HCT116 (cell line): ENCODE results near the gene GPR75. TPM values are rescaled to one million over a fixed set of nuclear protein-coding genes. Genes with fewer than 3 reads are reported as not detected.

ENCODE experiments used
- ATAC-seq: fragments of 200-7000 bp; cut with Tn5 transposase; 2 replicates; pipeline ENCODE4 v1.9.1; 2020; ENCODE audit warnings: mild to moderate bottlenecking, moderate library complexity
- BruUV-seq: library from RNA; stranded (reverse); fragments of 400-500 nt; replicated peaks from 2 replicates; lab custom pipeline; 2021; lab: Mats Ljungman, UMichigan
- CTCF ChIA-PET: fragments of 300-600 bp; sonication (Branson Sonifier 250); formaldehyde crosslinking; loops from one replicate; lab custom pipeline; 2021; ENCODE audit warnings: antibody characterized with exemption; lab: Charles Lee
- POLR2A ChIA-PET: fragments of 300-600, 350-600 bp; sonication (Branson Sonifier 250); formaldehyde crosslinking; loops from one replicate; lab custom pipeline; 2021; ENCODE audit warnings: antibody characterized with exemption; lab: Charles Lee
- RAD21 ChIA-PET, 2 experiments: fragments of 300-600 bp; sonication (Branson Sonifier 250); formaldehyde crosslinking; loops; one replicate each; lab custom pipeline; 2023; ENCODE audit warnings: low total read pairs in 2 of 2; ENCODE audit not compliant: uncharacterized antibody in 2 of 2, unreplicated experiment in 2 of 2, low non-redundant PET in 1 of 2; lab: Charles Lee
- DNase-seq: peaks from one replicate; pipeline ENCODE4 v3.0.0-alpha.2; 2010; ENCODE audit warnings: low read depth, low spot score
- H2AFZ ChIP-seq: fragments of 200-600 bp; shearing (Covaris generic), sonication (generic); 2 replicates; pipeline ENCODE4 v1.6.1; 2017; ENCODE audit warnings: low read depth, mixed run types, mixed read lengths, antibody characterized with exemption, low read length; ENCODE audit not compliant: poor library complexity, severe bottlenecking
- H3K27ac ChIP-seq: 2 replicates; pipeline ENCODE4 v1.5.1; 2012; ENCODE audit warnings: low read depth, low read length
- H3K27me3 ChIP-seq: fragments of 200-600 bp; sonication (generic); 2 replicates; pipeline ENCODE4 v1.6.1; 2016; ENCODE audit warnings: mixed run types, low read length, mixed read lengths; ENCODE audit not compliant: insufficient read depth
- H3K36me3 ChIP-seq, 2 experiments: fragments of 200-500 bp in 1 of 2; fragments of 200-600 bp in 1 of 2; sonication (Bioruptor generic) in 1 of 2; sonication (generic) in 1 of 2; 2 replicates each; pipeline versions ENCODE4 v1.5.1 to v1.6.1; 2014 to 2016; ENCODE audit warnings: low read length in 2 of 2, inconsistent platforms in 1 of 2, mixed read lengths in 1 of 2, mixed run types in 1 of 2; ENCODE audit not compliant: insufficient read depth in 2 of 2, control insufficient read depth in 1 of 2
- H3K4me1 ChIP-seq, 2 experiments: fragments of 200-600 bp in 1 of 2; sonication (generic) in 1 of 2; 2 replicates each; pipeline versions ENCODE4 v1.5.1 to v1.6.1; 2012 to 2017; ENCODE audit warnings: low read length in 2 of 2, inconsistent platforms in 1 of 2, mild to moderate bottlenecking in 1 of 2, mixed read lengths in 1 of 2, mixed run types in 1 of 2, moderate library complexity in 1 of 2; ENCODE audit not compliant: insufficient read depth in 2 of 2, control insufficient read depth in 1 of 2
- H3K4me2 ChIP-seq: fragments of 200-600 bp; sonication (generic); 2 replicates; pipeline ENCODE4 v1.6.1; 2017; ENCODE audit warnings: mixed run types, low read length, mixed read lengths
- H3K4me3 ChIP-seq, 2 experiments: fragments of 200-600 bp in 1 of 2; sonication (generic) in 1 of 2; replicated peaks in 1 of 2; 2 replicates each; pipeline ENCODE4 v1.5.1; 2011 to 2016; ENCODE audit warnings: low read length in 2 of 2, control low read depth in 1 of 2, low read depth in 1 of 2, mild to moderate bottlenecking in 1 of 2, mixed read lengths in 1 of 2, mixed run types in 1 of 2
- H3K79me2 ChIP-seq: fragments of 200-600 bp; sonication (generic); 2 replicates; pipeline ENCODE4 v1.6.1; 2017; ENCODE audit warnings: mild to moderate bottlenecking, mixed run types, low read length, moderate library complexity, mixed read lengths; ENCODE audit not compliant: insufficient read depth
- H3K9ac ChIP-seq: fragments of 200-600 bp; sonication (generic); 2 replicates; pipeline ENCODE4 v1.6.1; 2016; ENCODE audit warnings: low read length, mixed read lengths
- H3K9me2 ChIP-seq: fragments of 200-600 bp; sonication (generic), shearing (Covaris generic); 2 replicates; pipeline ENCODE4 v1.6.1; 2017; ENCODE audit warnings: mixed run types, mild to moderate bottlenecking, moderate library complexity; ENCODE audit not compliant: insufficient read depth
- H3K9me3 ChIP-seq, 2 experiments: fragments of 200-500 bp in 1 of 2; fragments of 200-600 bp in 1 of 2; sonication (Bioruptor generic) in 1 of 2; sonication (generic) in 1 of 2; 2 replicates each; pipeline ENCODE4 v1.6.1; 2014 to 2017; ENCODE audit warnings: low read length in 2 of 2, mixed read lengths in 2 of 2, inconsistent platforms in 1 of 2, low read depth in 1 of 2, mild to moderate bottlenecking in 1 of 2, mixed run types in 1 of 2, moderate library complexity in 1 of 2; ENCODE audit not compliant: control insufficient read depth in 1 of 2, insufficient read depth in 1 of 2
- H4K20me1 ChIP-seq: fragments of 200-600 bp; sonication (generic), shearing (Covaris generic); 2 replicates; pipeline ENCODE4 v1.6.1; 2017; ENCODE audit warnings: mixed run types, mild to moderate bottlenecking, moderate library complexity; ENCODE audit not compliant: insufficient read depth
- CBX3 ChIP-seq: IDR thresholded peaks from 2 replicates; pipeline ENCODE4 v1.6.1; 2012; ENCODE audit warnings: low read depth
- EGR1 ChIP-seq: IDR thresholded peaks from 2 replicates; pipeline ENCODE4 v1.6.1; 2012; ENCODE audit warnings: low read depth
- ELF1 ChIP-seq: IDR thresholded peaks from 2 replicates; pipeline ENCODE4 v1.6.1; 2012; ENCODE audit warnings: low read depth, borderline replicate concordance
- EZH2phosphoT487 ChIP-seq: fragments of 200-600 bp; IDR thresholded peaks from 2 replicates; pipeline ENCODE4 v1.6.1; 2018; ENCODE audit warnings: antibody characterized with exemption, borderline replicate concordance
- FOSL1 ChIP-seq: IDR thresholded peaks from 2 replicates; pipeline ENCODE4 v1.6.1; 2012; ENCODE audit warnings: low read depth
- JUND ChIP-seq: IDR thresholded peaks from 2 replicates; pipeline ENCODE4 v1.6.1; 2012
- MAX ChIP-seq: IDR thresholded peaks from 2 replicates; pipeline ENCODE4 v1.6.1; 2012
- RAD21 ChIP-seq: IDR thresholded peaks from 2 replicates; pipeline ENCODE4 v1.6.1; 2012; ENCODE audit warnings: low read depth, mild to moderate bottlenecking
- REST ChIP-seq: IDR thresholded peaks from 2 replicates; pipeline ENCODE4 v1.6.1; 2012; ENCODE audit warnings: low read depth
- SIN3A ChIP-seq: IDR thresholded peaks from 2 replicates; pipeline ENCODE4 v1.6.1; 2012; ENCODE audit warnings: low read depth
- ZFX ChIP-seq: fragments of 450-650 bp; IDR thresholded peaks from 2 replicates; pipeline ENCODE4 v1.6.1; 2017
- intact Hi-C: fragments of 100-400 bp; cut with micrococcal nuclease; formaldehyde crosslinking; loops from 2 replicates; pipeline ENCODE4 v1.10.0; 2022
- total RNA-seq: library from RNA; stranded (reverse); gene quantifications from one replicate; pipeline ENCODE4 v1.2.1, GENCODE V29; 2021; ENCODE audit not compliant: unreplicated experiment
- TF ChIP-seq, protein P1 (sequence below): IDR thresholded peaks from 2 replicates; pipeline ENCODE4 v1.6.1; 2012

GPR75 gene
- total RNA-seq, 1 experiment from 2014 or later: 1.2 TPM

- TF ChIP-seq CBX3 (no peak), MAX (no peak), SIN3A (no peak), ZFX (no peak), RAD21 (no peak), EGR1 (no peak), EZH2phosphoT487 (no peak), FOSL1 (no peak), JUND (no peak), ELF1 (no peak), REST (no peak)
- TF ChIP-seq, protein P1, sequence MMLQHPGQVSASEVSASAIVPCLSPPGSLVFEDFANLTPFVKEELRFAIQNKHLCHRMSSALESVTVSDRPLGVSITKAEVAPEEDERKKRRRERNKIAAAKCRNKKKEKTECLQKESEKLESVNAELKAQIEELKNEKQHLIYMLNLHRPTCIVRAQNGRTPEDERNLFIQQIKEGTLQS: no peak
- Histone ChIP-seq H3K36me3 (peaks cover 30 to 40% of the 10 kb centered on the region in 2 experiments; a peak in 3 of 4 replicates), H3K4me3 (no peak overlapping the region), H3K9me3 (no peaks in the 10 kb centered on the region), H3K9me2 (no peaks in the 10 kb centered on the region), H3K4me1 (no peaks in the 10 kb centered on the region), H2AFZ (no peak overlapping the region), H3K4me2 (no peak overlapping the region), H3K27ac (no peak overlapping the region), H3K79me2 (0 out of 2 replicates have a peak, but pooled peaks cover 4% of the 10 kb centered on the region), H3K9ac (no peak overlapping the region), H3K27me3 (no peaks in the 10 kb centered on the region), H4K20me1 (no peaks in the 10 kb centered on the region)
- no peak for DNase-seq
- intact Hi-C loops: no loop called here
- BruUV-seq: no TSS peak
- ChIA-PET RAD21 (no interaction called here), POLR2A (no interaction called here), CTCF (no interaction called here)
- no peak for ATAC-seq
Observed at GRCh38 chr2:53907582-53907981, 47.8 kb upstream of the GPR75 start.
